SK-N-SH (cell line): ENCODE data around the gene CPM.

Experiments used
- CHD2 ChIP-seq: fragments of 150-350 bp; IDR thresholded peaks from 2 replicates; pipeline ENCODE4 v1.6.1; 2018; ENCODE audit warnings: low read length; ENCODE audit not compliant: partially characterized antibody
- CTCF ChIP-seq: fragments of 200-600 bp; sonication (generic); IDR thresholded peaks from 2 replicates; pipeline ENCODE4 v1.6.1; 2017; ENCODE audit warnings: antibody characterized with exemption, mild to moderate bottlenecking, moderate library complexity
- ELF1 ChIP-seq: IDR thresholded peaks from 2 replicates; pipeline ENCODE4 v1.4.0; 2012
- EP300 ChIP-seq, 2 experiments: IDR thresholded peaks; 2 replicates each; pipeline versions ENCODE4 v1.4.0 to v1.6.1; 2012; ENCODE audit warnings: borderline replicate concordance in 1 of 2, low read depth in 1 of 2, low read length in 1 of 2
- EZH2phosphoT487 ChIP-seq: fragments of 200-600 bp; sonication (generic); IDR thresholded peaks from 2 replicates; pipeline ENCODE4 v1.6.1; 2017; ENCODE audit warnings: low read depth, mixed run types, mild to moderate bottlenecking, antibody characterized with exemption, moderate library complexity, borderline replicate concordance
- FOSL2 ChIP-seq: IDR thresholded peaks from 2 replicates; pipeline ENCODE4 v1.4.0; 2012; ENCODE audit warnings: low read depth, mild to moderate bottlenecking, moderate library complexity, borderline replicate concordance
- JUND ChIP-seq: IDR thresholded peaks from 2 replicates; pipeline ENCODE4 v1.4.0; 2012
- MEF2A ChIP-seq: IDR thresholded peaks from 2 replicates; pipeline ENCODE4 v1.4.0; 2012; ENCODE audit warnings: low read depth, borderline replicate concordance
- REST ChIP-seq: IDR thresholded peaks from 2 replicates; pipeline ENCODE4 v1.6.1; 2012; ENCODE audit warnings: mild to moderate bottlenecking, low read depth, low read length, moderate library complexity
- RFX5 ChIP-seq: IDR thresholded peaks from 2 replicates; pipeline ENCODE4 v1.6.1; 2012; ENCODE audit warnings: mild to moderate bottlenecking, improper control_type of control experiment, low read length
- SIN3A ChIP-seq: IDR thresholded peaks from 2 replicates; pipeline ENCODE4 v1.6.1; 2012; ENCODE audit warnings: low read depth, mild to moderate bottlenecking, low read length, moderate library complexity, borderline replicate concordance
- SMC3 ChIP-seq: IDR thresholded peaks from 2 replicates; pipeline ENCODE4 v1.6.1; 2012; ENCODE audit warnings: low read depth, low read length, improper control_type of control experiment
- TCF12 ChIP-seq: IDR thresholded peaks from 2 replicates; pipeline ENCODE4 v1.4.0; 2012
- TEAD4 ChIP-seq: IDR thresholded peaks from 2 replicates; pipeline ENCODE4 v1.4.0; 2012; ENCODE audit warnings: mild to moderate bottlenecking, borderline replicate concordance; ENCODE audit not compliant: insufficient read depth

- TF ChIP-seq CTCF (no peak), ELF1 (no peak), EP300 (IDR thresholded peaks at IDR 0.05; ENCODE audit: borderline replicate concordance in 1 of 2, low read depth in 1 of 2, low read length in 1 of 2) (no peak), RFX5 (no peak), FOSL2 (no peak), REST (no peak), CHD2 (no peak), SIN3A (no peak), MEF2A (no peak), TEAD4 (no peak), JUND (no peak), TCF12 (no peak), EZH2phosphoT487 (no peak), SMC3 (no peak)
Observed at GRCh38 chr12:68981516-68981915, 48.5 kb upstream of the CPM start.
